Measurements from ENCODE around the gene ZNF629.

ZNF629 gene

DNA sequence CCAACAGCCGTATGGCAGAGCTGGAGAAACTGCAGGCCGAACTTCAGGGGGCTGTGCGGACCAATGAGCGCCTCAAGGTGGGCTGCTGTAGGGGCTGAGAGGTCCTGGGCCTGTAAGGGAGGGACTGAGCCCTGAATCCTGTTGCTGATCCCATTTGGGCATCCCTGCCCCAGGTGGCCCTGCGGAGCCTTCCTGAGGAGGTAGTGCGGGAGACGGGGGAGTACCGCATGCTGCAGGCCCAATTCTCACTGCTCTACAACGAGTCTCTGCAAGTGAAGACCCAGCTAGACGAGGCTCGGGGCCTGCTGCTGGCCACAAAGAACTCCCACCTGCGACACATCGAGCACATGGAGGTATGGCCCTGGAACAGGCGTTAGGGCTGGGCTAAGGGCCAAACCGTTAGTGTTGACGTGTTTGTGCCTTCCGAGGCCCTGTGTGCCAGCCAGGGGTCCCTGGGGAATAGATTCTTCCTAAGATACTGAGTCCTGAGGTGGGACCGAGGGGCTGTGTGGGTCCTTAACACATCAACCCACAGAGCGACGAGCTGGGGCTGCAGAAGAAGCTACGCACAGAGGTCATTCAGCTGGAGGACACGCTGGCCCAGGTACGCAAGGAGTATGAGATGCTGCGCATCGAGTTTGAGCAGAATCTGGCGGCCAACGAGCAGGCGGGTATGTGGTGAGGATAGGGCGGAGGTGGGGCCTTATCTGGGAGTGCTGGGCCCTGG lies 20.6 kb downstream of the ZNF629 start:
- DNase-seq (ENCODE audit: low read depth, low spot score), result no peak
- Histone ChIP-seq H3K4me3 (no peak overlapping the region), H3K9me3 (ENCODE audit: low read depth, low read length) (no peaks in the 10 kb centered on the region), H3K27ac (no peak overlapping the region), H3K9ac (ENCODE audit: insufficient read length) (no peak overlapping the region), H3K36me3 (ENCODE audit: insufficient read depth, low read length) (peaks cover 80% of the 10 kb centered on the region)
- no peak for TF ChIP-seq POLR2AphosphoS5 (IDR thresholded peaks at IDR 0.05; ENCODE audit: borderline replicate concordance, low read depth, low read length)
- TF ChIP-seq EZH2 (IDR thresholded peaks at IDR 0.05), result no peak
- no peak for TF ChIP-seq FOXP2 (optimal IDR thresholded peaks at IDR 0.05; ENCODE audit: control extremely low read depth, extremely low read length, insufficient read depth)

DNA sequence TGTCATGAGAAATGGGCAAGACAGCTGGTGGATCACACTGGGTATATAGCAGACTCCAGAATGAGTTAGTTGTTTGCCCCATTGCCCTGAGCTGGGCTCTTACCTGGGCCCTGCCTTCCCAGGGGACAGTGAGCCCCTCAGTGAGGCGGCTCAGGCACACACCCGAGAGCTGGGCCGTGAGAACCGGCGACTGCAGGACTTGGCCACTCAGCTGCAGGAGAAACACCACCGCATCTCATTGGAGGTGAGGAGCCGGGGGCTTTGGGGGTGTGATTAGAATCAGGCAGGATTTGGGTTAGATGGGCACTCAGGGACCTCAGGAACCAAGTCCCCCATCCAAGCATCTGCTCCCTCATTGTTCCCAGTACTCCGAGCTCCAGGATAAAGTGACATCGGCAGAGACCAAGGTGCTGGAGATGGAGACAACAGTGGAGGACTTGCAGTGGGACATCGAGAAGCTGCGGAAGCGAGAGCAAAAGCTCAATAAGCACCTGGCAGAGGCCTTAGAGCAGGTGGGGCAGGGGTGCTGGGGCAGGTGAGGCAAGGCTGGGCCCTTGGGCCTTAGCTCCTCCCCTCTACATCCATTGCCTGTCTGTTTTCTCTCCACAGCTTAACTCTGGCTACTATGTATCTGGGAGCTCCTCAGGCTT lies 22.1 kb downstream of the ZNF629 start:
- TF ChIP-seq POLR2AphosphoS5 (IDR thresholded peaks at IDR 0.05; ENCODE audit: borderline replicate concordance, low read depth, low read length) (no peak), EZH2 (IDR thresholded peaks at IDR 0.05) (no peak), FOXP2 (optimal IDR thresholded peaks at IDR 0.05; ENCODE audit: control extremely low read depth, extremely low read length, insufficient read depth) (no peak)
- Histone ChIP-seq H3K9ac (ENCODE audit: insufficient read length) (no peak overlapping the region), H3K4me3 (no peak overlapping the region), H3K36me3 (ENCODE audit: insufficient read depth, low read length) (peaks cover 69% of the 10 kb centered on the region), H3K9me3 (ENCODE audit: low read depth, low read length) (no peaks in the 10 kb centered on the region), H3K27ac (no peak overlapping the region)
- DNase-seq (ENCODE audit: low read depth, low spot score), result no peak

GRCh38 chr16:30764086-30764485 lies 22.9 kb downstream of the ZNF629 start:
- Histone ChIP-seq H3K36me3 (ENCODE audit: insufficient read depth, low read length) (peaks cover 61% of the 10 kb centered on the region), H3K9me3 (ENCODE audit: low read depth, low read length) (no peaks in the 10 kb centered on the region), H3K27ac (no peak overlapping the region), H3K4me3 (peak overlapping the region; percentile 93), H3K9ac (ENCODE audit: insufficient read length) (no peak overlapping the region)
- DNase-seq (ENCODE audit: low read depth, low spot score), result no peak
- TF ChIP-seq EZH2 (IDR thresholded peaks at IDR 0.05) (no peak), POLR2AphosphoS5 (IDR thresholded peaks at IDR 0.05; ENCODE audit: borderline replicate concordance, low read depth, low read length) (no peak), FOXP2 (optimal IDR thresholded peaks at IDR 0.05; ENCODE audit: control extremely low read depth, extremely low read length, insufficient read depth) (no peak)

DNA sequence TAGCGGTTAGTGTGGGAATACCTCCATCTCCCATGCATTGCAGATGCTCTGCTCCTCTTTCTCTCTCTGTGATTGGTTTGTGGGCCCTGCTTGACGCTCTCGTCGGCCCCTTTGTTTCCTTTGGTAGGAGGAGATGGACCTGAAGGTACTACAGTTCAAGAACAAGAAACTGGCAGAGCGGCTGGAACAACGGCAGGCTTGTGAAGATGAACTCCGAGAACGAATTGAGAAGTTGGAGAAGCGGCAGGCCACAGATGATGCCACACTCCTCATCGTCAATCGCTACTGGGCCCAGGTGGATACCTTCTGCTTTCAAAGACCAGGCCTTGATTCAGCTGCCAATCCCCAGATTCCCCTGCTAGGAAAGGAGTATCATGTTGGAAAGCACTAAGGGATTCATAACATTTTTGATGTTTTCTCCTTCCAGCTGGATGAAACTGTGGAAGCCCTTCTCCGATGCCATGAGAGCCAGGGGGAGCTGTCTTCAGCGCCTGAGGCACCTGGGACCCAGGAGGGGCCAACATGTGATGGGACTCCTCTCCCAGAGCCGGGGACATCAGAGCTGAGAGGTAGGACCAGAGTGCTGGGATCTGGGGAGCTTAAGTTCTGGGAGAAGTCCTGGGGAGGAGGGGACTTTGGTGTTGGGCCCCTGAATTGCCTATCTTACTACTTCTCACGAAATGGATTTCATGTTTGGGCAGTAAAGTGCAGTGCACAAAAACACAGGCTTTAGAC lies 23.8 kb downstream of the ZNF629 start:
- Histone ChIP-seq H3K4me3 (peak overlapping the region; percentile 93), H3K9ac (ENCODE audit: insufficient read length) (peak overlapping the region; percentile 78), H3K27ac (no peak overlapping the region), H3K36me3 (ENCODE audit: insufficient read depth, low read length) (peaks cover 52% of the 10 kb centered on the region), H3K9me3 (ENCODE audit: low read depth, low read length) (no peaks in the 10 kb centered on the region)
- DNase-seq (ENCODE audit: low read depth, low spot score), result no peak
- no peak for TF ChIP-seq FOXP2 (optimal IDR thresholded peaks at IDR 0.05; ENCODE audit: control extremely low read depth, extremely low read length, insufficient read depth)
- TF ChIP-seq EZH2 (IDR thresholded peaks at IDR 0.05), result no peak
- no peak for TF ChIP-seq POLR2AphosphoS5 (IDR thresholded peaks at IDR 0.05; ENCODE audit: borderline replicate concordance, low read depth, low read length)

DNA sequence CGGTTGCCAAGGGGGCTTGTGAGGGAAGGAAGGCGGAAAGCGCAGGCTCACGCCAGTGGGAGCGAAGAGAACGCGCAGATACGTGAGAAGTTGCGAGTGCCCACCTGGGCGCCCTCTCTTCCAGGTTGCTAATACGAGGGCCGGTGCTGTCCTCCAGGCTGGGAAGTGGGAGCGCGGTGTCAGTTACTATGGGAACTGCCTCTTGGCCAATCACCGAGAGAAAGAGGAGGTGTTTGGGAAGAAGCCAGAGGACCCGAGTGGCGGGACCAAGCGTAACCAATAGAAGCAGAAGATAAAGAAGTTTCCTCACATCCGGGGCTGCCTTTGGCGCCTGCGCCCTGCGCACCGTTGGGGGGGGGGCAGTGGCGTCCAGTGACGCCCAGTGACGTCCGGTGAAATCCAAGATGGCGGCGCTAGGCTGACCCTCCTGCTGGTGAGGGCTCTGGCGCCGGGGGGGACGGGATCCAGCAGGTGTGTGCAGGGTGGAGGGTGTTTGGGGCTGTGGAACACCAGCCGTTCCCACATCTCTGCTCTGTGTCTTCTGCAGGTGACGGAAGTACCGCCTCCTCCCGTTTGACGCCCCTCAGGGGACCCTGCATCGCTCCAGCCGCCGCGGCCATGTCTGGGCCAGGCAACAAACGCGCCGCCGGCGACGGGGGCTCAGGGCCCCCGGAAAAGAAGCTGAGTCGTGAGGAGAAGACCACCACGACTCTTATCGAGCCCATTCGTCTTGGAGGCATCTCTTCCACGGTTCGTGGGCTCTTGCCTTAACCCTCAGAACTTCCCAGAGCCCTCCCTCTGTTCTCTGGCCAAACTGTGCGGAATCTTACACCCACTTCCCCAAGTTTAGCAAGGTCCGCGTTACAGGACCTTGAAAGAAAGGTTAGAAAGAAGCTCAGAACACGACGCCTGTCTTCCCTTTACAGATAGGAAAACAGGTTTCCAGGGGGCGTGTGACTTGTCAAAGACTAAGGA lies 24.8 kb downstream of the ZNF629 start, which contains the start of the genes CFAP119 and RNF40:
TSS of gene CFAP119 (minus strand) at position 135 of the 975 bp plus-strand sequence. CDS start 314 bp downstream, outside the sequence.
TSS of gene RNF40 (plus strand) at position 395 of the 975 bp plus-strand sequence. CDS start at position 619, 224 bp downstream.
- 0 out of 2 replicates have a peak within 1 kb of the TSS, but pooled peaks have one; percentile 46 for H3K27ac ChIP-seq
- DNase-seq (ENCODE audit: low read depth, low spot score), result peak; percentile 86
- no peaks in the 10 kb centered on the region for H3K9me3 ChIP-seq (ENCODE audit: low read depth, low read length)
- H3K36me3 ChIP-seq (ENCODE audit: insufficient read depth, low read length), result peaks cover 43% of the 10 kb centered on the region
- H3K9ac ChIP-seq (ENCODE audit: insufficient read length), result peak within 1 kb of the TSS; percentile 78
- peak within 1 kb of the TSS; percentile 93 for H3K4me3 ChIP-seq
- peak; percentile 87 for TF ChIP-seq POLR2AphosphoS5 (IDR thresholded peaks at IDR 0.05; ENCODE audit: borderline replicate concordance, low read depth, low read length)
- no peak for TF ChIP-seq EZH2 (IDR thresholded peaks at IDR 0.05)

GRCh38 chr16:30761427-30761927 lies 25.5 kb downstream of the ZNF629 start:
- TF ChIP-seq POLR2AphosphoS5 (IDR thresholded peaks at IDR 0.05; ENCODE audit: borderline replicate concordance, low read depth, low read length), result no peak
- TF ChIP-seq FOXP2 (optimal IDR thresholded peaks at IDR 0.05; ENCODE audit: control extremely low read depth, extremely low read length, insufficient read depth), result no peak
- no peak for TF ChIP-seq EZH2 (IDR thresholded peaks at IDR 0.05)
- Histone ChIP-seq H3K36me3 (ENCODE audit: insufficient read depth, low read length) (peaks cover 35% of the 10 kb centered on the region), H3K9me3 (ENCODE audit: low read depth, low read length) (no peaks in the 10 kb centered on the region), H3K9ac (ENCODE audit: insufficient read length) (peak overlapping the region; percentile 61), H3K27ac (no peak overlapping the region), H3K4me3 (peak overlapping the region; percentile 93)
- no peak for DNase-seq (ENCODE audit: low read depth, low spot score)
